Endothelial cell (in vitro differentiated cells): ENCODE measurements around the gene XRCC6. TPM values are rescaled to one million over a fixed set of nuclear protein-coding genes. Genes with fewer than 3 reads are reported as not detected.
"Not testable (repeated sequence)": the region's sequence is repeated elsewhere in the genome, so short reads cannot be mapped to it uniquely, and the experiment has no call there.

Experiments
- DNase-seq: peaks from one replicate; pipeline ENCODE4 v3.0.0; 2021; ENCODE audit warnings: low spot score
- H3K27ac Mint-ChIP-seq: one replicate; pipeline ENCODE4 v1.8.0; 2021; ENCODE audit warnings: mixed read lengths, inconsistent platforms; ENCODE audit not compliant: unreplicated experiment
- H3K27me3 Mint-ChIP-seq: one replicate; pipeline ENCODE4 v1.8.0; 2021; ENCODE audit warnings: mild to moderate bottlenecking, moderate library complexity, mixed read lengths, inconsistent platforms; ENCODE audit not compliant: unreplicated experiment
- H3K36me3 Mint-ChIP-seq: one replicate; pipeline ENCODE4 v1.8.0; 2021; ENCODE audit warnings: mild to moderate bottlenecking, low read depth, mixed read lengths, inconsistent platforms; ENCODE audit not compliant: unreplicated experiment
- H3K4me1 Mint-ChIP-seq: one replicate; pipeline ENCODE4 v1.8.0; 2021; ENCODE audit warnings: mild to moderate bottlenecking, mixed read lengths, inconsistent platforms; ENCODE audit not compliant: unreplicated experiment
- H3K4me3 Mint-ChIP-seq: one replicate; pipeline ENCODE4 v1.8.0; 2021; ENCODE audit warnings: mild to moderate bottlenecking, mixed read lengths, inconsistent platforms; ENCODE audit not compliant: unreplicated experiment
- H3K9me3 Mint-ChIP-seq: one replicate; pipeline ENCODE4 v1.8.0; 2021; ENCODE audit warnings: mixed read lengths, inconsistent platforms; ENCODE audit not compliant: unreplicated experiment
- CTCF ChIP-seq: fragments of 200-600 bp; sonication (generic); IDR thresholded peaks from one replicate; pipeline ENCODE4 v1.5.0; 2021; ENCODE audit warnings: antibody characterized with exemption; ENCODE audit not compliant: unreplicated experiment
- total RNA-seq: library from RNA; stranded (reverse); fragmentation: NEBNext Ultra II Directional; extraction: Animal tissue kit (Norgen Biotek cat#: 25700); gene quantifications from one replicate; pipeline ENCODE4 v1.2.1, GENCODE V29; 2021; ENCODE audit not compliant: unreplicated experiment

The XRCC6 gene
- total RNA-seq, 1 donor from 2014 or later: 211 TPM

- Mint-ChIP-seq H3K9me3 (no peaks in the 10 kb centered on the region), H3K4me1 (peaks cover 15% of the 10 kb centered on the region), H3K4me3 (no peak overlapping the region), H3K27ac (no peak overlapping the region), H3K36me3 (peaks cover under 1% of the 10 kb centered on the region), H3K27me3 (peaks cover 2% of the 10 kb centered on the region)
- TF ChIP-seq CTCF: no peak
- no peak for DNase-seq
These were observed 62.5 kb downstream of the XRCC6 start for GRCh38 chr22:41683616-41684015.

- TF ChIP-seq CTCF: no peak
- H3K27me3 Mint-ChIP-seq: peaks cover 2% of the 10 kb centered on the region
These were observed 63.1 kb downstream of the XRCC6 start for GRCh38 chr22:41684194-41684593.

GRCh38 chr22:41686890-41687289 lies 65.8 kb downstream of the XRCC6 start:
- peak overlapping the region; percentile 92 for H3K4me3 Mint-ChIP-seq
- DNase-seq, H3K27me3 Mint-ChIP-seq, H3K36me3 Mint-ChIP-seq, H3K27ac Mint-ChIP-seq, H3K9me3 Mint-ChIP-seq: not testable (repeated sequence)
- peaks cover 17% of the 10 kb centered on the region for H3K4me1 Mint-ChIP-seq

More at GRCh38 chr22:41684194-41684593, 63.1 kb downstream of the XRCC6 start:
- H3K9me3 Mint-ChIP-seq: no peaks in the 10 kb centered on the region
- H3K4me1 Mint-ChIP-seq: peaks cover 17% of the 10 kb centered on the region
- no peak for DNase-seq
- no peak overlapping the region for H3K4me3 Mint-ChIP-seq
- no peak overlapping the region for H3K27ac Mint-ChIP-seq
- no peaks in the 10 kb centered on the region for H3K36me3 Mint-ChIP-seq

GRCh38 chr22:41687901-41688364 lies 66.8 kb downstream of the XRCC6 start:
- no peak for TF ChIP-seq CTCF
- H3K27ac Mint-ChIP-seq: peak overlapping the region; percentile 97
- H3K9me3 Mint-ChIP-seq: no peaks in the 10 kb centered on the region
- H3K36me3 Mint-ChIP-seq: no peaks in the 10 kb centered on the region
- H3K27me3 Mint-ChIP-seq: no peaks in the 10 kb centered on the region
- H3K4me3 Mint-ChIP-seq: peak overlapping the region; percentile 92
- DNase-seq: peak; percentile 26
- peaks cover 14% of the 10 kb centered on the region for H3K4me1 Mint-ChIP-seq

GRCh38 chr22:41688365-41689211 lies 67.5 kb downstream of the XRCC6 start, which contains the start of gene SNU13:
Gene SNU13, minus strand, starts transcription at chr22:41688867. Its CDS starts 71 bp downstream, at chr22:41688796.
- Mint-ChIP-seq H3K4me3 (peak within 1 kb of the TSS; percentile 92), H3K36me3 (no peaks in the 10 kb centered on the region)
- DNase-seq: peak; percentile 94

More at GRCh38 chr22:41688365-41689211, 67.5 kb downstream of the XRCC6 start, which contains the start of gene SNU13:
- no peaks in the 10 kb centered on the region for H3K9me3 Mint-ChIP-seq
- H3K27ac Mint-ChIP-seq: peak within 1 kb of the TSS; percentile 97
- no peaks in the 10 kb centered on the region for H3K27me3 Mint-ChIP-seq
- peaks cover 14% of the 10 kb centered on the region for H3K4me1 Mint-ChIP-seq
- TF ChIP-seq CTCF: no peak
